Coronary artery (tissue), 2 donors: ENCODE results near the gene DLG3.

Experiments used
- DNase-seq: peaks from one replicate; pipeline ENCODE4 v3.0.0-alpha.2; 2017; ENCODE audit warnings: low spot score
- H3K27ac ChIP-seq, 2 donors: fragments of 200-600 bp; sonication (generic); one replicate each; pipeline ENCODE4 v1.5.1; 2016 to 2019
- H3K4me3 ChIP-seq: fragments of 200-600 bp; sonication (generic); 2 replicates; pipeline ENCODE4 v1.5.1; 2016; ENCODE audit warnings: mild to moderate bottlenecking, moderate library complexity
- CTCF ChIP-seq: fragments of 200-600 bp; sonication (generic); IDR thresholded peaks from one replicate; pipeline ENCODE4 v1.5.1; 2019; ENCODE audit warnings: antibody characterized with exemption

The DLG3 gene

GRCh38 chrX:70554081-70554480, 109.4 kb downstream of the DLG3 start:
- Histone ChIP-seq H3K27ac (no peak overlapping the region), H3K4me3 (no peak overlapping the region)
- TF ChIP-seq CTCF: no peak
- DNase-seq: no peak

- Histone ChIP-seq H3K4me3 (no peak overlapping the region), H3K27ac (no peak overlapping the region)
- no peak for TF ChIP-seq CTCF
- no peak for DNase-seq
These were observed 109.9 kb downstream of the DLG3 start for GRCh38 chrX:70554523-70554922.

GRCh38 chrX:70554948-70555347, 110.3 kb downstream of the DLG3 start:
- Histone ChIP-seq H3K27ac (no peak overlapping the region), H3K4me3 (no peak overlapping the region)
- no peak for DNase-seq
- no peak for TF ChIP-seq CTCF
